Measurements from ENCODE around the gene MEMO1. TPM values are rescaled to one million over a fixed set of nuclear protein-coding genes. Genes with fewer than 3 reads are reported as not detected.

Gene MEMO1
- total and polyA plus RNA-seq, 9 of the 15 experiments (the other 6 are each of a cell fraction or from before 2014, with no cell fraction given), result 22.1 to 87.7 (median 61.2) TPM

- TF ChIP-seq PRPF4 (IDR thresholded peaks at IDR 0.05; ENCODE audit: insufficient read depth, low read depth, low read length, poor library complexity, severe bottlenecking) (no peak), CUX1 (CRISPR knock-in tag; IDR thresholded peaks at IDR 0.05) (no peak), ZNF717 (CRISPR knock-in tag; IDR thresholded peaks at IDR 0.05) (no peak), ZNF277 (CRISPR knock-in tag; IDR thresholded peaks at IDR 0.05; ENCODE audit: borderline replicate concordance) (peak; percentile 89; the same call in 1 of the 2 replicates), BRD4 (IDR thresholded peaks at IDR 0.05) (no peak), CHD4 (IDR thresholded peaks at IDR 0.05; ENCODE audit: insufficient read depth, insufficient replicate concordance, low read depth, low read length, poor library complexity, severe bottlenecking) (no peak), PPARD (CRISPR knock-in tag; IDR thresholded peaks at IDR 0.05) (0 out of 2 replicates have a peak, but pooled peaks have one; percentile 16), ZNF696 (CRISPR knock-in tag; conservative IDR thresholded peaks at IDR 0.05) (no peak)
- TF ChIP-seq, protein P1, sequence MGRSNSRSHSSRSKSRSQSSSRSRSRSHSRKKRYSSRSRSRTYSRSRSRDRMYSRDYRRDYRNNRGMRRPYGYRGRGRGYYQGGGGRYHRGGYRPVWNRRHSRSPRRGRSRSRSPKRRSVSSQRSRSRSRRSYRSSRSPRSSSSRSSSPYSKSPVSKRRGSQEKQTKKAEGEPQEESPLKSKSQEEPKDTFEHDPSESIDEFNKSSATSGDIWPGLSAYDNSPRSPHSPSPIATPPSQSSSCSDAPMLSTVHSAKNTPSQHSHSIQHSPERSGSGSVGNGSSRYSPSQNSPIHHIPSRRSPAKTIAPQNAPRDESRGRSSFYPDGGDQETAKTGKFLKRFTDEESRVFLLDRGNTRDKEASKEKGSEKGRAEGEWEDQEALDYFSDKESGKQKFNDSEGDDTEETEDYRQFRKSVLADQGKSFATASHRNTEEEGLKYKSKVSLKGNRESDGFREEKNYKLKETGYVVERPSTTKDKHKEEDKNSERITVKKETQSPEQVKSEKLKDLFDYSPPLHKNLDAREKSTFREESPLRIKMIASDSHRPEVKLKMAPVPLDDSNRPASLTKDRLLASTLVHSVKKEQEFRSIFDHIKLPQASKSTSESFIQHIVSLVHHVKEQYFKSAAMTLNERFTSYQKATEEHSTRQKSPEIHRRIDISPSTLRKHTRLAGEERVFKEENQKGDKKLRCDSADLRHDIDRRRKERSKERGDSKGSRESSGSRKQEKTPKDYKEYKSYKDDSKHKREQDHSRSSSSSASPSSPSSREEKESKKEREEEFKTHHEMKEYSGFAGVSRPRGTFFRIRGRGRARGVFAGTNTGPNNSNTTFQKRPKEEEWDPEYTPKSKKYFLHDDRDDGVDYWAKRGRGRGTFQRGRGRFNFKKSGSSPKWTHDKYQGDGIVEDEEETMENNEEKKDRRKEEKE (IDR thresholded peaks at IDR 0.05; ENCODE audit: borderline replicate concordance in 1 of 2, control insufficient read depth in 1 of 2, low read depth in 2 of 2, low read length in 1 of 2), result no peak
- TF ChIP-seq, protein P2, sequence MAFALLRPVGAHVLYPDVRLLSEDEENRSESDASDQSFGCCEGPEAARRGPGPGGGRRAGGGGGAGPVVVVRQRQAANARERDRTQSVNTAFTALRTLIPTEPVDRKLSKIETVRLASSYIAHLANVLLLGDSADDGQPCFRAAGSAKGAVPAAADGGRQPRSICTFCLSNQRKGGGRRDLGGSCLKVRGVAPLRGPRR (CRISPR knock-in tag; IDR thresholded peaks at IDR 0.05), result peak; percentile 75; the same call in 1 of the 2 replicates
These were observed 41.6 kb downstream of the MEMO1 start (continued) for GRCh38 chr2:31969178-31969577.
